ENCODE measurements around the gene TCF15.
"Not testable (repeated sequence)": the region's sequence is repeated elsewhere in the genome, so short reads cannot be mapped to it uniquely, and the experiment has no call there.

TCF15 gene

GRCh38 chr20:642013-642397 lies 31.9 kb upstream of the TCF15 start:
- DNase-seq (ENCODE audit: low spot score): not testable (repeated sequence)

GRCh38 chr20:641516-641875 lies 31.4 kb upstream of the TCF15 start:
- DNase-seq (ENCODE audit: low spot score): no peak

- DNase-seq (ENCODE audit: low spot score): no peak
Measured at GRCh38 chr20:640674-641515, 30.8 kb upstream of the TCF15 start.

GRCh38 chr20:638579-638978 lies 28.5 kb upstream of the TCF15 start:
- DNase-seq (ENCODE audit: low spot score): no peak

- no peak for DNase-seq (ENCODE audit: low spot score)
Measured at GRCh38 chr20:637559-637958, 27.4 kb upstream of the TCF15 start.

- no peak for DNase-seq (ENCODE audit: low spot score)
Measured at GRCh38 chr20:635893-636338, 25.8 kb upstream of the TCF15 start.

GRCh38 chr20:635028-635892 lies 25.2 kb upstream of the TCF15 start:
- no peak for DNase-seq (ENCODE audit: low spot score)

- DNase-seq (ENCODE audit: low spot score): no peak
Measured at GRCh38 chr20:634148-634925, 24.2 kb upstream of the TCF15 start.

- no peak for DNase-seq (ENCODE audit: low spot score)
Measured at GRCh38 chr20:631101-631500, 21.0 kb upstream of the TCF15 start.

GRCh38 chr20:626579-626978 lies 16.5 kb upstream of the TCF15 start:
- no peak for DNase-seq (ENCODE audit: low spot score)

- no peak for DNase-seq (ENCODE audit: low spot score)
Measured at GRCh38 chr20:625360-625932, 15.3 kb upstream of the TCF15 start.

GRCh38 chr20:623704-624103 lies 13.6 kb upstream of the TCF15 start:
- no peak for DNase-seq (ENCODE audit: low spot score)

- DNase-seq (ENCODE audit: low spot score): no peak
Measured at GRCh38 chr20:623021-623420, 12.9 kb upstream of the TCF15 start.

GRCh38 chr20:622161-622560 lies 12.1 kb upstream of the TCF15 start:
- DNase-seq (ENCODE audit: low spot score): no peak

GRCh38 chr20:621125-621756 lies 11.1 kb upstream of the TCF15 start:
- no peak for DNase-seq (ENCODE audit: low spot score)

GRCh38 chr20:620246-620645 lies 10.1 kb upstream of the TCF15 start:
- DNase-seq (ENCODE audit: low spot score): no peak

GRCh38 chr20:618980-619379 lies 8.9 kb upstream of the TCF15 start:
- DNase-seq (ENCODE audit: low spot score): no peak

GRCh38 chr20:617934-618690 lies 8.0 kb upstream of the TCF15 start:
- no peak for DNase-seq (ENCODE audit: low spot score)

GRCh38 chr20:615514-615913 lies 5.4 kb upstream of the TCF15 start:
- DNase-seq (ENCODE audit: low spot score): no peak

GRCh38 chr20:611843-612185 lies 1.7 kb upstream of the TCF15 start:
- no peak for DNase-seq (ENCODE audit: low spot score)
